C4-2B (cell line): ENCODE measurements around the gene GNB1L.

ENCODE experiments used
- H3K27ac ChIP-seq: fragments of 450-650 bp; 2 replicates; pipeline ENCODE4 v1.5.1; 2017
- ZFX ChIP-seq: fragments of 450-650 bp; IDR thresholded peaks from 2 replicates; pipeline ENCODE4 v1.6.1; 2017
- TF ChIP-seq, protein P1 (sequence below): fragments of 450-650 bp; conservative IDR thresholded peaks from 2 replicates; pipeline ENCODE4 v1.5.1; 2017; ENCODE audit warnings: mild to moderate bottlenecking

GNB1L gene, protein sequence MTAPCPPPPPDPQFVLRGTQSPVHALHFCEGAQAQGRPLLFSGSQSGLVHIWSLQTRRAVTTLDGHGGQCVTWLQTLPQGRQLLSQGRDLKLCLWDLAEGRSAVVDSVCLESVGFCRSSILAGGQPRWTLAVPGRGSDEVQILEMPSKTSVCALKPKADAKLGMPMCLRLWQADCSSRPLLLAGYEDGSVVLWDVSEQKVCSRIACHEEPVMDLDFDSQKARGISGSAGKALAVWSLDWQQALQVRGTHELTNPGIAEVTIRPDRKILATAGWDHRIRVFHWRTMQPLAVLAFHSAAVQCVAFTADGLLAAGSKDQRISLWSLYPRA

DNA sequence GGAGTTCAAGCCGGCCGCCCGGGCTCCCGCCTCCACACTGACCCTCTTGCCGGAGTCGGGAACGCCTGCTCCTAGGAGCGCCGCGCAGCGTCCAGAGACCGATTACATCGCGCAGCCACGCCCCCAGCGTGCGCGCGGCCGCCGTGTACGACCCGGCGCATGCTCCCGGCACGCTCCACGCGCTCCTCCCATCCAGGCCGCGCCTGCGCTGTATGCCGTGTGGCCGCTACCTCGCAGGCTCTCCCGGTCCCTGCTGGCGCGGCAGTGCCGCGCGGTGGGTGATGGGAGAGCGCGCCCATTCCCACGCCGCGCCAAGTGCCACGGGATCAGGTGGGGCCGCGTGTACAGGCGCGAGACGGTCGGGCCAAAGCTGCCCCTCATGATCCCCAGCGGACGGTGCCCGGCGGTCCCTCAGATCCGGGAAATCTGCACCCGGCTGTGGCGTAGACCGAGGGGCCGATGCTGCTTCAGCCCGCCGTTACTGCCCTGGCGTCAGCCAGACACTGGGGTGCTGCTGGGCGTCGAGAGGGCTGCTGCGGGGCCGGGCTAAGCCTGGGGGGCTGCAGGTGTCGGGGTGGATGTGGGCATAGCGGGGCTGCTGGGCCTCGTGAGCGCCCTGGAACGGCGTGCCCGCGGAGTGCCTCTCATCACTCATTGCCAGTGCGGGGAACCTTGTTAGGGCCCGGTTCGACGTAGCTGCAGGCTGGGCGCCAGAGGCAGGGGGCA lies at the start of gene GNB1L, which contains the start of gene RTL10:
Gene GNB1L, minus strand, starts transcription at position 97 of the 726 bp plus-strand sequence. CDS start 33,519 bp downstream, outside the sequence.
Gene RTL10, minus strand, starts transcription at position 97 of the 726 bp plus-strand sequence. CDS start 2,613 bp downstream, outside the sequence.
- peak within 1 kb of the TSS; percentile 97 for H3K27ac ChIP-seq
- TF ChIP-seq ZFX: peak; percentile 86; the same call in 1 of the 2 replicates
- TF ChIP-seq, protein P1, sequence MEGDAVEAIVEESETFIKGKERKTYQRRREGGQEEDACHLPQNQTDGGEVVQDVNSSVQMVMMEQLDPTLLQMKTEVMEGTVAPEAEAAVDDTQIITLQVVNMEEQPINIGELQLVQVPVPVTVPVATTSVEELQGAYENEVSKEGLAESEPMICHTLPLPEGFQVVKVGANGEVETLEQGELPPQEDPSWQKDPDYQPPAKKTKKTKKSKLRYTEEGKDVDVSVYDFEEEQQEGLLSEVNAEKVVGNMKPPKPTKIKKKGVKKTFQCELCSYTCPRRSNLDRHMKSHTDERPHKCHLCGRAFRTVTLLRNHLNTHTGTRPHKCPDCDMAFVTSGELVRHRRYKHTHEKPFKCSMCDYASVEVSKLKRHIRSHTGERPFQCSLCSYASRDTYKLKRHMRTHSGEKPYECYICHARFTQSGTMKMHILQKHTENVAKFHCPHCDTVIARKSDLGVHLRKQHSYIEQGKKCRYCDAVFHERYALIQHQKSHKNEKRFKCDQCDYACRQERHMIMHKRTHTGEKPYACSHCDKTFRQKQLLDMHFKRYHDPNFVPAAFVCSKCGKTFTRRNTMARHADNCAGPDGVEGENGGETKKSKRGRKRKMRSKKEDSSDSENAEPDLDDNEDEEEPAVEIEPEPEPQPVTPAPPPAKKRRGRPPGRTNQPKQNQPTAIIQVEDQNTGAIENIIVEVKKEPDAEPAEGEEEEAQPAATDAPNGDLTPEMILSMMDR: no peak

DNA sequence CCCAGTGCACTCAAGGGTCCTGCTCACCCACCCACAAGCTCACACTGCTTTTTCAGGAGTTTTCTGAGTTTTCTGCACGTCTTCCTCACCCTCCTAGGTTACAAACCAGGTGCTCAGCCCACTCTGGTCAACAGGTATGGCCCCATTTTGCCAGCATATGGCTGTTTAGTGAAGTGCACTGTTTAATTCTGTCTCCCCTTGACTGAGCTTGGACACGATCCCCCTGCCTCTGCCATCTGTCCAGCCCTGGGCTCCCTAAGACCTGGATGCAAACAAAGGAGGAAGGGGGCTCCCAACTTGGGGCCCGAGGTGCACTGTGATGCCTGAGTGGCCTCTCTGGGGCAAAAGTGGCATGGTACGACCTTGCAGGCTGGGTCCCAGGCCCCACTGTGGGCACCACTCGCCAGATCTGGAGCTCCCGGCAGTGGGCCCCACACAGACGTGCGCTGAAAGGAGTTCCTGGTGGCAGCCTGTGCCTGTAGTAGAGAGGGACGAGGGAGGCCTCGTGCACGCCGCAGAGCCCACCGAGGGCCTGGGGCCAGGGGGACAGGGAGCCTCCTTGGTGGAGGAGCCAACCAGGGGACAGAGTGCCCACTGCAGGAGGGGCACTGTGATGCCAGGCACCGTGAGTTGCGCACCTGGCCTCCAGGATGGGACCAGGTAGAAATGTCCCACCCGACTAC lies 49.6 kb upstream of the GNB1L start:
- no peak for TF ChIP-seq ZFX
- TF ChIP-seq, protein P1: no peak
- no peak overlapping the region for H3K27ac ChIP-seq

DNA sequence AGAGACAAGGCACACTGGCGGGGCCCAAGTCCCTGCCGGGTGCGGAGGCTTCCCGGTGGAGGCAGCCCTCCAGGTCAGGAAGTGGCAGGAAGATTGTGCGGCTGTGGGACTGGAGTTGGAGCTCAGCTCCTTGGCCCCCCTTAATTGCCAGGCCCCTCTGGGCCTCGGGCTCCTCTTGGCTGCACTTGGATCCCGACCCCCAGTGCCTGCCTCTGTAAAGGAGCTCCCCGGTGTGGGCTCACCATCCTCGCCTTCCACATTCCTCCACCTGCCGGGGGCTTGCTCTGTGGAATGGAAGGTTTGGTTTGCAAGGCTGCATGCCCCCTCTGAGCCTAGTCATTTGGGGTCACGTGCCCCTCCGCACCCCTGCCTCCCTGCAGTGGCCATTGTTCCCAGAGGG lies 48.8 kb upstream of the GNB1L start:
- TF ChIP-seq ZFX: no peak
- TF ChIP-seq, protein P1: no peak
- no peak overlapping the region for H3K27ac ChIP-seq

DNA sequence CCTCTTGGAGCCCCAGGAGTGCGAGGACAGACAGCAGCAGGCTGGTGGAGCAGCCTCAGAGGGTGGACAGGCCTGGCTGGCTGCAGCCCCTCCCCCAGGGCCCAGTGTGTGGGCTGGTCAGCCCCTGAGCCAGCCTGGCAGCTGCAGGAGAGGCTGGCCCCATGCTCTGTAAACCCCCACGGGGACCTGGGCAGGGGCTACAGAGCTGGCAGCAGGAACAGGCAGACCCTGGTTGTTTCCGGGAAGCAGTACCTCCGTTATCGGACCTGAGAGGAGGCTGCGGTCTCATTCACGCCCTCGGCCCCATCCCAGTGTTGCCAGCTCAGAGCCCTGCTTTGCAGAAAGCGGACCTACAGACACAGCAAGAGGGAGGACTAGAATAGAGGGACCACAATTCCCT lies 48.4 kb upstream of the GNB1L start:
- H3K27ac ChIP-seq: no peak overlapping the region
- TF ChIP-seq, protein P1: no peak
- TF ChIP-seq ZFX: no peak

DNA sequence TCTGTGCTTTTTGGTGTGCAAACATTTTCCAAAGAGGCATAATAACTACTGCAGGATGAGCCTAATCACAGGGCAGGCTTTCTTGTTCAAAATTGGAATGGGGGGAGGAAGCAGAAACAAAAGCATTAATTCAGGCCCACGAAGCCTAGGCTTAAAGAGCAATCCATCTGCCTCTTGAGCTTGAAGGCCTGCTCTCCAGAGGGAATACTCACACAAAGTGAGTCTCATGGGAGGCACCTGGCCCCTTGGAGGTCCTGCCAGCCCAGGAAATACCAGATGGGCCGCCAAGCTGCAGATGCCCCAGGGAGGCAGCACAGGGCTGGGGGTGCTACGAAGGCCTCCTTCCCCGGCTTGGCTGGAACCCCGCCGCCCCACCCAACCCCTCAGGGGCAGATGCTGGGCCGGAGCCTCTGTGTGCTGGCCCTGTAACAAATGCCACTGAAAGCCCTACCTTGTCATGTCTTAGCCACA lies 47.6 kb upstream of the GNB1L start:
- TF ChIP-seq, protein P1: no peak
- no peak for TF ChIP-seq ZFX
- no peak overlapping the region for H3K27ac ChIP-seq

DNA sequence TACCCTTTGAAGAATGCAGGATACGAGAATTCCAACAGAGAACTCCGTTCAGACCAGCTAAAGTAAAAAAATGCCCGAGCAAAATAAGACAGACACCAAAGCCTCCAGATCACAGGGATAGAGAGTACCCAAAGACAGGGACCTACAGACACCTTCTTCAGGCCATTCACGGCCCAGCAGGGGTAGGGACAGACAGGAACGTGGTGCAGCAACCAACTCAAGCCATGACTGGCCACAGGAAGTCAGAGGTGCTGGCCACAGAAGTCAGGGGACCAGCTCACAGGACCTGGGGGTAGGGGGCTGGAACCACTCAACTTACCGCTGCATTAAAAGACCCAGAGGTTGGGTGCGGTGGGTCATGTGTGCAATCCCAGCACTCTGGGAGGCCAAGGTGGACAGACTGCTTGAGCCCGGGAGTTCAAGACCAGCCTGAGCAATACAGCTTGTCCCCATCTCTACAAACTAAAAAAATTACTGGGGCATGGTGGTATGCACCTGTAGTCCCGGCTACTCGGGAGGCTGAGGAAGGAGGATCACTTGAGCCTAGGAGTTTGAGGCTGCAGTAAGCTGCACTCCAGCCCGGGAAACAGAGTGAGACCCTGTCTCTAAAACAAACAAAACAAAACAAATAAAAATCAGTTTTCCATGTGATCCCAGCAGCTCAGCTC lies 47.0 kb upstream of the GNB1L start:
- TF ChIP-seq ZFX: no peak
- TF ChIP-seq, protein P1: no peak
- H3K27ac ChIP-seq: no peak overlapping the region
